NCI-H82 treated with DMSO at 0.1 percent for 48 hours (cell line): Measurements from ENCODE around the gene FAT2.

Source experiments
- DNase-seq: peaks from one replicate; lab custom pipeline; 2025; ENCODE audit not compliant: unreplicated experiment; lab: John Stamatoyannopoulos, UW

FAT2 gene, protein sequence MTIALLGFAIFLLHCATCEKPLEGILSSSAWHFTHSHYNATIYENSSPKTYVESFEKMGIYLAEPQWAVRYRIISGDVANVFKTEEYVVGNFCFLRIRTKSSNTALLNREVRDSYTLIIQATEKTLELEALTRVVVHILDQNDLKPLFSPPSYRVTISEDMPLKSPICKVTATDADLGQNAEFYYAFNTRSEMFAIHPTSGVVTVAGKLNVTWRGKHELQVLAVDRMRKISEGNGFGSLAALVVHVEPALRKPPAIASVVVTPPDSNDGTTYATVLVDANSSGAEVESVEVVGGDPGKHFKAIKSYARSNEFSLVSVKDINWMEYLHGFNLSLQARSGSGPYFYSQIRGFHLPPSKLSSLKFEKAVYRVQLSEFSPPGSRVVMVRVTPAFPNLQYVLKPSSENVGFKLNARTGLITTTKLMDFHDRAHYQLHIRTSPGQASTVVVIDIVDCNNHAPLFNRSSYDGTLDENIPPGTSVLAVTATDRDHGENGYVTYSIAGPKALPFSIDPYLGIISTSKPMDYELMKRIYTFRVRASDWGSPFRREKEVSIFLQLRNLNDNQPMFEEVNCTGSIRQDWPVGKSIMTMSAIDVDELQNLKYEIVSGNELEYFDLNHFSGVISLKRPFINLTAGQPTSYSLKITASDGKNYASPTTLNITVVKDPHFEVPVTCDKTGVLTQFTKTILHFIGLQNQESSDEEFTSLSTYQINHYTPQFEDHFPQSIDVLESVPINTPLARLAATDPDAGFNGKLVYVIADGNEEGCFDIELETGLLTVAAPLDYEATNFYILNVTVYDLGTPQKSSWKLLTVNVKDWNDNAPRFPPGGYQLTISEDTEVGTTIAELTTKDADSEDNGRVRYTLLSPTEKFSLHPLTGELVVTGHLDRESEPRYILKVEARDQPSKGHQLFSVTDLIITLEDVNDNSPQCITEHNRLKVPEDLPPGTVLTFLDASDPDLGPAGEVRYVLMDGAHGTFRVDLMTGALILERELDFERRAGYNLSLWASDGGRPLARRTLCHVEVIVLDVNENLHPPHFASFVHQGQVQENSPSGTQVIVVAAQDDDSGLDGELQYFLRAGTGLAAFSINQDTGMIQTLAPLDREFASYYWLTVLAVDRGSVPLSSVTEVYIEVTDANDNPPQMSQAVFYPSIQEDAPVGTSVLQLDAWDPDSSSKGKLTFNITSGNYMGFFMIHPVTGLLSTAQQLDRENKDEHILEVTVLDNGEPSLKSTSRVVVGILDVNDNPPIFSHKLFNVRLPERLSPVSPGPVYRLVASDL (N-terminal part only)

DNA sequence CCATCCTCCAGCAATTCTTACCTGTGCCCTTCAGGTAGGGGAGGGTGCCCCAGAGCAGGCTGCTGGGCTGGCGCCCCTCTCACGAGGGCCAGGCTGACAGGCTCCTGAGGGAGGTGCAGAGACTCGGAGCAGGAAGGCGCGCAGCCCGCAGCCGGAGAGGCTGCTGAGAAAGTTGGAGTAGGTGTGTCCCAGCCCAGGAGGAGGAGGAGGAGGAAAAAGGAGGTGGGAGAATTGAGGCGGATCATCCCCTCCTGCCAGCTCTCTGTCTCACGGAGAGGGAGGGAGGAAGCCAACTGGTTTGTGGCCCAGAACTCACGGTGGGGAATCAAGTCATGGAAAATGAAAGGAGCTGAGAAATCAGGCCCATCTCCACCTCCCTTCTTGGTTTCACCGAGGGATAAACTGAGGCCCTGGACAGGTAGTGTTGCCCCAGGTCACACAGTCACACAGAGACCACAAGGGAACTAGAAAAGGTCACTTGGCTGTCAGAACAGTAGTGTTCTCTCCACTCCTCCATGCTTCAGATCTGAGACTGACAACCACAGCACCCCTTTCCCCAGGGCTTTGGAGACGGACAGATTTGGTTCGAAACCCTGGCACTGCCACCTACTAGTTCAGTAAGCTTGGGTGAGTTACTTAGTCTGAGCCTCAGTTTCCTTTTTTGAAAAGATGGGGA lies at the start of gene FAT2:
TSS of gene FAT2 (minus strand) at position 188 of the 676 bp plus-strand sequence. CDS start 22,400 bp downstream, outside the sequence.
- DNase-seq: no peak

DNA sequence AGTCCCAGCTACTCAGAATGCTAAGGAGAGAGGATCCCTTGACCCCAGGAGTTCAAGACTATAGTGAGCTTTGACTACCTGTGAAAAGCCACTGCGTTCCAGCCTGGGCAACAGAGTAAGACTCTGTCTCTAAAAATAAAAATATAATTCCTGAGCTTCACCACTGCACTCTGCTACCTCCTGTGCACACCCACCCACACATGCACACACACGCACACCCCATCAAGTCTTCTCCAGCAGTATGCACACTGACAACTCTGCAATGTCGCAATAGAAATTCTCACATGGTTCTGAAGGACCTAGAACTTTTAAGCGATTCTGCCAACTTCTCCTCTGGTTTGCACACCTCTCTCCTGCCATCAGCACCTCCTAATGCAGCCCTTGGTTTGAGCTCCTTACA lies 47.5 kb upstream of the FAT2 start:
- DNase-seq: no peak

DNA sequence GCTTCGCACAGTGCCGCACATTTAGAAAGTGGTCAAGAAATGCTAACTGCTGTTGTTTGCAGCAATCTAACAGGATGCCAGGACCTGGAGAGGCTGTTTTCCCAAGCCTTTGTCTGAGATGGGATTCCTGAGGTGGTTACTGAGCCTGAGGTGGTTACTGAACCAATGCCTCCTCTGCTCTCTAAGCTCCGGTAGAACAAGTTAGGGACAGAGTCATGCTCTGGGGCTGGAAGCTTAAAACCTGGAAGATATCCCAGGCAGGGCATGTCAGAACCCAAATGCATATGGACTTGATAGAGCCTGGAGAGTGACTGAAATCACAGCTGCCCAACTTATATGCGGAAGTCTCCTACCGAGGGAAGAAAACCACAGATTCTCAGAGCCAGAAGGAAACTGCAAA lies 46.5 kb upstream of the FAT2 start:
- no peak for DNase-seq

DNA sequence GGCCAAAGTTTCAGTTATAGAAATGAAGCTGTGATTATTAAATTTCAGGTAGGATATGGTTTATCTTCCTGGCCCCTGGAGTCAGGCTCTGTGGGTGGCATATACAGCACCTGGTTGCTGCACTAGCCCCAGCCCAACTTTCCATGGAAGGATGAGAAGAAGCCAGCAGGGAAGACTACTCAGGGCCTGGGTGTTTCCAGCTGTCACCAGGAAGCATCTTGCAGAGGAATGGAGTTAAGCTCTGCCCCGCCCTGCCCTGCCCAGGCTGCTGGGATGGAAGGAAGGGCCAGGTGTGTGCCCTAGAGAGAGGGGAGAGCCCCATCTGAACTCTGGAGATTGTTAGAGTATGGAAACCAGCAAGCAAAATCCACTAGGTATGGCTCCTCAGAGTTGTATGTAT lies 42.8 kb upstream of the FAT2 start:
- DNase-seq: no peak

DNA sequence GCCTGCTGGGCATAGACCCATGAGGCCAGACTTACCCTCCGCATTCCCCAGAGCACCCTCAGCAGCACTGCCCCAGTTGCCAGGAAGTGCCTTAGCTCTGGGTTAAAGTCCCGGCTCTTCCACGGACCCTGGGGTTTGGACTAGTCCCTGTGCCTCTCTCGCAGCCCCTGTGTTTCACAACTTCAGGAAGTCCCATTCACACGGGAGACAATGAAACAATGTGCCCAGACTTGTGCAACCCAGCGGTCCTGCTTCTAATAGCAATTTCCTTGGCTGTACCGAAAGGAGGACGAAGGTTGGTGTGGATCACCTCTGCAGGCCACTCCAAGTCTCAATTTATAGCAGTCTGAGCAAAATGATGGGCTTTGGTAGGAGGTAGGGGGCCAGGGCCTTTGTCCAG lies 41.8 kb upstream of the FAT2 start:
- DNase-seq: no peak

DNA sequence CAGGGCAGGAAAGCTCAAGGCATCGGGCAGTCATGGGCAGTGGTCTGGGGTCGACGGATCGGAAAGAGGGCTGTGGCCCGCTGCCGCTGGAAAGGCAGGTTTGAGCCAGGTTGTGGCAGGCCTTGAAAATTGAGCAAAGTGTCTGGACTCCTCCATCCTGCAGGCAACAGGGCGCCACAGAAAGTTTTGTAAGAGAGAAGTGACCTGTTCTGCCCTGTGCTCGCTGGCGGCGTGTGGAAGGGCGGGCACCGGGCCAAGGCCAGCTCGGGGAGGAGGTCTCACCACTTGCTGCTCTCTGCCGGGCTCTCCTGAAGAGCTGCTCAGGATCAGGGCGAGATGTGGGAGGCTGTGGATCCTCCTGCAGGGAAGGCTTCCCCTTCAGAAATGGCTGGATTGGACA lies 41.4 kb upstream of the FAT2 start:
- no peak for DNase-seq

DNA sequence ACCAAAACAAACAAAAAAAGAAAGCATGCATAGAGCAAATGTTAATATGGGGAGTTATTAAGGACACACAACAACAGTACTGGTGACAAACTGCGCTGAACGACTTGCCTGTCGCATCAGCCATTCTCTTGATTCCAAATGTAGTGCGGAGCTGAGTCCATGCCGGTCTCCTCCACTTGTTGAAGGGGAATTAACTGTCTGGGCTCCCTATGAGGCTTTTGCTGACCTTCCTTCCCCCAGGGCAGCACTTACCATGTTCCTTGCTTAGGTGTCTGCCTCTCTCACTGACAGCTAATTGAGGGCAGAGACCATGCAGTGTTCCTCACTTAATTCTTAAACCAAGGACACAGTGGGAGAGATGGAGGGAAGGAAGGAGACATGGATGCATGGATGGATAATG lies 40.8 kb upstream of the FAT2 start:
- no peak for DNase-seq

DNA sequence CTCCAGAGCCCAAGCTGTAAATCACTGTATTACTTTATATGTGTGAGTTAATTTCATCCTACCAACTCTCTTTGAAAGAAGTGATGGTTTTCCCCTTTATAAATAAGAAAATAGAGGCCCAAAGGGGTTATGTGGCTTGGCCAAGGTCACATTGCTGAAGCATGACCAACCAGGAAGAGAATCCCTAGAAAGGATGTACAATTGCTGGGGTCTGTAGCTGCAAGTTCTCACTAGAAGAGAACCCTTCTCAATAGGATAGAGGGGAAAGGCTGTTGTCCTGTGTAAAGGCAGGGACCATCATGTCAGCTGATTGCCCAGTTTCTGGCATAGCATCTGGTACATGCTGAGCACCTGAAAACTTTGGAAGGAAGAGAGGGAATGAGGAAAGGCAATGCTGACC lies 39.0 kb upstream of the FAT2 start:
- DNase-seq: no peak

DNA sequence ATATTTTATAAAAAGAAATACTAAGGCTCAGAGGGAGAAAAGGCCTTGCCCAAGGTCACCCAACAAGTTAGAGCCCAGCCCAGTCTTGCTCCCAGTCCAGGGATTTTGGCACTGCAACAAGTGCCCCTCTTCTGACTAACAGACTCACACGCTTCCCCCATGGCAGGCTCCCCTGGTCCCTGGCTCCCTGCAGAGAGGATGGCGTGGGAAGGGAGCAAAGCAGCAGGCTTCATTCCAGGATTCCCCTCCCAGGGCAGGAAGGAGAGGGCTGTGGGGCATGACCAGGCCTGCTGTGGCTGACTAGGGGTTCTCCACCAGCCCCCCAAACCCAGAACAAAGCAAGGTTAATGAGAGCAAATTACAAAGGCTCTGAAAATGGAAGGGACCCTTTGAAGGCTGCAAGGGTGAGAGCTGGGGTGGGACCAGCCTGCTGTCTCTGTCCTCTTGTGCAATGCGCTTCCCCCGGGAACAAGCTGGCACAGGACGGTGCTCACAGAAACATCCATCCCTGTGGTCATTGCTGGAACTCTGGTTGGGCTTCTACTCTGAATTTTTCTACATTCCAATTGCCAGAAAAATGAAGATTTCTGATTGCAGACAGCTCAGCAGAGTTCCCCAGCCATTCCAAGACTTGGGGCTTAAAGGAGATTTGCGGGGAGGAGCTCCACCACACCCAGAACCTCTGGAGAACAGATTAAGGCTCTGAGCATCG lies 37.1 kb upstream of the FAT2 start:
- DNase-seq: no peak

DNA sequence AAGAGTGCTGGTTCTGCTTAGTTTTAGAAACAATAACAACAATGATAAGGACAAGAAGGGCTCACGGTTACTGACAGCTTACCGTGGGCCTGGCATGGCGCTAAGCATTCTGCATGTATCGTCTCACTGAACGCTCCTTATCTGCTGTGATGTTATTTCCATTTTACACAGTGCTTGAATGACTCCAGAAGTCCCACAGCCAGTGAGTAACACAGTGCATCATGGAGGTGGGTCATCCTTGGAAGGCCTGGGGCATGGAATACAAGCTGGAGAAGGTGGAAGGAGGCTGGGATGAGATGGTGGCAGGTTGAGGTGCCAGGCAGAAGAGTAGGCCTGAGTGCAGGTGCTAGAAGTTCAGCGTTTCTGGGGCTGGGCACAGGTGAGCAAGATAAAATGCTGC lies 36.5 kb upstream of the FAT2 start:
- DNase-seq: no peak

DNA sequence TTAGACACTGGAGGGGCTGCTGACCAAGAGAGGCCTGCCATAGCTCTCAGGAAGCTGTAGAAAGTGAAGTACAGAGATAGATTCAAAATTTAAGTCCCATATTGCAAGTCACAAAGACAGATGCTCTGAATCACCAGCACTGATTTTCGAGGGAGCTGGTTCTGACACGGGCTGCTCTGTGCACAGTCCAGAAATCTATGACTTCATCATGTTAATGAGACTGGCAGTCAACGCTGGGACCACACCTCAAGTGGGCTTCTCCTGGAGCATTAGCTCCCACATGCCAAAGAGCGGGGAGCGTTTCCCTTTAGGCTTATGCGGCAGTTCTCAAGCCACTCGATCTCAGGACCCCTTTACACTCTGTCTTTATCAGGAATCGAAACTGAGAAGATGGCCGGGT lies 34.2 kb upstream of the FAT2 start:
- no peak for DNase-seq

DNA sequence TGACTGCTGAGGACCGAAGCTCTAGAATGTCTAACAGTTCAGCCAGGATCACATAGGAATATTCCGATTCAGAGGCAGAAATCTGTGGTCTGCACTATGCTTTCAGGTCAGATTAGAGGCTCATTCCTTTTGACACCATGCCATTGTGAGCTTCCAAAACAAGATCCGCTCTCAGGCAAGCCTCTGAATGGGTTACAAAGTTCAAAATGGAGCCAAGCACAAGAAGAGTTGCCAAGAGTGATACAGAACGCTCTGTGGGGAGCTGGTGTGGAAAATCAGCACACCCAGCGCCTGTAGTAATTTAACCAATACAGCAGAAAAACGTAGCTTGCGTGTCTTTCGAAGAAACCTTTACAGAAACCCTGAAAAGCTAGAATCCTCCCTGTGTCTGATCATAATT lies 33.3 kb upstream of the FAT2 start:
- no peak for DNase-seq

DNA sequence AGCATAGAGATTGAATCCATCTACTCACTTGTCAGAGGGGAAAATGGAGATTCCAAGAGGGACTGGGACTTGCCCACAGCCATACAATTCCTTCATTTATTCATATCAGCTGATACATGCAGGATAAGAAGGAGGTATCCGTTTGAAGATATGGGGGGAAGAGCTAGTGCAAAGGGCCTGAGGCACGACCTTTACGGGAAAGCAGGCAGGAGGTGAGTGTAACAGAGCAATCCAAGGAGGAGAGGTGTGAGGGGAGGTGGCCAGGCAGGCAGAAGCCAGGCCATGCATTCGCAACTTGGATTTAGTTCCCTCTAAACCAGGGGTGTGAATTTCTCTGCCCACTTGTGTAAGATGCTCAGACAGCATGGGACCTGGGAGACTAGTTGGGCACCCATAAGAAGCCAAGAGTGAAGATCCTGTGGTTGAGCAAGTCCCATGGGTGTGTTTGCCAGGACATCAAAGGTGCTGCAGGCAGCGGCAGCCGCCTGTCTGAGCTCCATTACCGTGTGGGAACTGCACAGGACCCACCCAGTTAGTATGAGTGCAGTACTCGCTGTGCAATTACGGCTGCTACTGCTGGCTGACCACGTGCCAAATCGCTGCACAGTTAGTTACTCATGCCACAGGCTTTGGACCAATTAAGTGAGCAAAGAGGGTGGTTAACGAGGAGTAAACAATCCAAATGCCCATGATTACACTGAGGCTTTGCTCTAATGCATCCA lies 31.4 kb upstream of the FAT2 start:
- DNase-seq: no peak

DNA sequence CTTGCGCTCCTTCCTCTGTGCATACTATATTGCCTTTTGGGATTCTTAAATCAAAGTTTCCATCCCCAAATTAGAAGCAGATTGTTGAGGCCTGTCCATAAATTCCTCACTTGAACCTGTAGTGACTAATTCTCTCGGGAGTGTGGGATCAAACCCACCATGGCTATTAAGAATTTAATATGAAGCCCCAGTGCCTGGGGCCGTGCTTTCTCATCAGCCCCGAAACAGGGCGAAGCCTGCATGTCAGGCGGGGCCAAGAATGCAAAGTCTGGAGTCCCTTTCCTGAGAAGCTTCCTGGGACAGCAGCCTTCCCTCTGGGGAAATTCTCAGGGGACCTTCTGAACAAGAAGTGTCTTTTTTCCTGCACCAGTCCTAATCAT lies 29.3 kb upstream of the FAT2 start:
- DNase-seq: no peak

DNA sequence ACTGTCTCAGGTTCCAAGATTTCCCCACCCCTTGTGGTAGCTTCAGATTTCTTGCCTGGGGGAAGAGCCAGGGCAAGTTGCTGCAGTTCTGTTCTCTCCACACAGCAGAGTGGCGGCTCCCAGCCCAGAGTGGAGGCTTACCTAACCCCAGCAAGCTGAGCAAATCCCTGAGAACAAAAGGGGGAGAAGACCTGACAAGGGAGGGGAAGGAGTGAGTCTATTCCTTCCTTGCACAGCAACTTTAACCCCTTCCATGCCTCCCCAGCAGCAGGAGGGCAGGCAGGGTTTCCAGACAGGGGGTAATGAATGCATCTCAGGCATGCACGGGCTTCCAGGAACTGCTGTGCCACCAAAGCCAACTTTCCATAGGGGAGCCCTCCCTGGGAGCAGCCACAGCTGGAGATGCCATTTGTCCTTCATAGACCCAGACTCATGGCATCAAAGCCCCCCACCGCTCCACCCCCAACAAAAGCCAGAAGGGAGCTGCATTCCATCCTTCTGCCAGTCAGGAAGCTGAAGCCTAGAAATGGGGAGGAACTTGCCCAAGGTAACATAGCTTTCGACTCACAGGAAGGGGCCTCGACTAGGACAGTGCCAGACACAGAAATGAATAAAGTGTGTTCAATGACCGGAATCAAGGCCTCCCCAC lies 28.8 kb upstream of the FAT2 start:
- DNase-seq: no peak

DNA sequence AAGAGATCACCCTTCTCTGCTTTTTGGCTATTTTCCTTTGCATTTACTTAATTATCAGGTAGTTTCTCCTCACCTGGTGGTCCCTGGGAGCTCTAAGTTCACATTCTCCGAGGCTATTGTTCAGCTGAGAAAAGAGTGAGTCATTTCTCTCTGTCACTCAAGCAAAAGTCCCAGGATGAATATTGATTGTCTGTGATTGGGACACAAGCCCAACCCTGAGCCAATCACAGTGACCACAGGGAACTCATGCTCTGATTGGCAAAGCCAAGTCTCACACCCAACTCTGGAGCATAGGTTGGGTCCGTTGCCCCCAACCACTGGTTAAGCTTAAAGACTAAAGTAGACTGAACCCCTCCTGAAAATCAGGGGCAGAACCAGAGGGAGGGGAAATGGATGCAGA lies 27.8 kb upstream of the FAT2 start:
- DNase-seq: no peak

DNA sequence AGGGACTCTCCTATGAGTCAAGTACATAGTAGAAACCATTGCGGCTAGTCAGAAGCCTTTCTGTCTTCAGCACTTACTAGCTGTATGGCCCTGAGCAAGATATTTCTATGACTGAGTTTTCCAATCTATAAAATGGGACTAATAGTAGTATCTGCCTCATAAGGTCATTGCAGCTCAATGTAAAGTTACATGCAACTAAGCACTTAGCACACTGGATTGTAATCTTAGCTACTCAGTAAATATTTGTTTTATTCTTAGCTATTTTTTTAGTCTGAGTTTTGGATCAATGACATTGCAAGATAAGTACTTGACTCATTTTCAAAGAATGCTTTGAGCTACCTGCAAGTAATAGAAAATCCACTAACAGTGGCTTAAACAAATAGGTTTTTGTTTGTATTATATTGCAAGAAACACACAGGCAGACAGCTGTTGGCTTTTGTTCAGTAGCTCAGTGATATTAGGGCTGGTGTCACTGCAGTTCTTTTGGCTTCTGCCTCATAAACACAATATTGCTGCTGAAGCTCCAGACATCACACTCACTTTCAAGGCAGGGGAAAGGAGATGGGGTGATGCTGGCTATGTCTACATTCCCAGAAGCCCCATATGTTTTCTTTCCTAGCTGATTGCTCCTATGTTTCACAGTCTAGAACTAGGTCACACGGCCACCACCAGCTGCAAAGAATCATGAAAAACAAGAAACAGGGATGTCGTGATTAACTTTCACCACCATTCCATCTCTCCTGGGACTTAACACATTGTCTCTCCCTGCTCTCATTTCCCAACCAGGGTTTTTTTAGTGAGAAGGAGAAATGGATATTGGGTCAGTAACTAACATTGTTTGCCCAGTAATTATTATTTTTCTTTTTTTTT lies 26.9 kb upstream of the FAT2 start:
- no peak for DNase-seq

DNA sequence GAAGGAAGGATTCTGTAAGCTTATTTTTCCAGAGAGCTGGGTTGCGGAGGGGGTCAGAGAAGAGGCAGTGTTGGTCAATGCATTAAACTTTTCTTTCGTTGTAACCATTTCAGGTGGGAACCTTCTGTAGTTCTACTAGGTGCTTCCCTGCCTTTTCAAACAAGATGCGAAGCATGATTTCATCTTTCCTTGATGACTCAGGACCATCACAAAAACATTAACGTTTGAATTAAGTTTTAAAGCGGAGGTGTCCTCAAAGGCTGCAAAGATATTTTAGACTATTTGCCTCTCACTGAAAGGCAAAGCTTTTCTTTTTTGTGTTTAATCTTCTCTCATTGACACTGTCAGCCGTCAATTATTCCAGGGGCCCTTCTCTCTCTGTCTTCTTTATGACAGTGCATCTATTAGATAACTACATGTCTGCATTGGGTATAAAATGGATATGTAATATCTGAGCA lies 26.3 kb upstream of the FAT2 start:
- no peak for DNase-seq
